Suprapubic skin (tissue), 4 donors: ENCODE results near the gene RETN.

ENCODE experiments used
- CTCF ChIP-seq, 2 donors: fragments of 200-600 bp in 1 of 2; fragments of 450-650 bp in 1 of 2; sonication (generic) in 1 of 2; IDR thresholded peaks; one replicate each; pipeline ENCODE4 v1.5.1; 2016 to 2019; ENCODE audit warnings: antibody characterized with exemption in 2 of 2, mild to moderate bottlenecking in 1 of 2, moderate library complexity in 1 of 2
- EP300 ChIP-seq: sonication (generic); formaldehyde crosslinking; IDR thresholded peaks from one replicate; pipeline ENCODE4 v1.6.1; 2017; ENCODE audit warnings: antibody characterized with exemption
- POLR2A ChIP-seq, 2 donors: fragments of 450-650 bp; IDR thresholded peaks; one replicate each; pipeline ENCODE4 v1.6.1; 2017; ENCODE audit warnings: antibody characterized with exemption in 2 of 2, mild to moderate bottlenecking in 2 of 2, moderate library complexity in 2 of 2
- POLR2AphosphoS5 ChIP-seq, 3 donors: sonication (generic); formaldehyde crosslinking; IDR thresholded peaks; one replicate each; pipeline ENCODE4 v1.6.1; 2017; ENCODE audit warnings: antibody characterized with exemption in 3 of 3

- TF ChIP-seq CTCF (IDR thresholded peaks at IDR 0.05), result no peak
- TF ChIP-seq POLR2A (IDR thresholded peaks at IDR 0.05), result no peak
- TF ChIP-seq POLR2AphosphoS5 (IDR thresholded peaks at IDR 0.05), result no peak
- no peak for TF ChIP-seq EP300
These were observed 24.3 kb upstream of the RETN start for GRCh38 chr19:7644550-7644877.
